IMR-90 (cell line): Measurements from ENCODE around the gene AGAP1. TPM values are rescaled to one million over a fixed set of nuclear protein-coding genes. Genes with fewer than 3 reads are reported as not detected.

ENCODE experiments used
- ATAC-seq: fragments of 200-7000 bp; cut with Tn5 transposase; 2 replicates; pipeline ENCODE4 v1.9.1; 2020; ENCODE audit warnings: low read depth, mild to moderate bottlenecking, moderate library complexity
- BruUV-seq: library from RNA; stranded (reverse); fragments of 400-500 nt; replicated peaks from 2 replicates; lab custom pipeline; 2021; lab: Mats Ljungman, UMichigan
- CTCF ChIA-PET: fragments of 300-600 bp; formaldehyde crosslinking; extraction: SDS; loops from one replicate; lab custom pipeline; 2021; ENCODE audit warnings: antibody characterized with exemption; lab: Yijun Ruan, JAX
- POLR2A ChIA-PET: fragments of 300-600 bp; sonication (Branson Sonifier 250); formaldehyde crosslinking; loops from one replicate; lab custom pipeline; 2022; ENCODE audit warnings: antibody characterized with exemption; ENCODE audit not compliant: unreplicated experiment; lab: Charles Lee
- DNase-seq: peaks from one replicate; pipeline ENCODE4 v3.0.0; 2013
- H2AFZ ChIP-seq: replicated peaks from 2 replicates; pipeline ENCODE3; 2013; ENCODE audit warnings: low read length, mild to moderate bottlenecking; ENCODE audit not compliant: poor library complexity
- H2AK5ac ChIP-seq: 2 replicates; pipeline ENCODE4 v1.6.1; 2013; ENCODE audit warnings: low read depth, low read length, inconsistent platforms
- H2AK9ac ChIP-seq: replicated peaks from 2 replicates; pipeline ENCODE3; 2013; ENCODE audit warnings: mild to moderate bottlenecking, low read depth, low read length, moderate library complexity; ENCODE audit not compliant: poor library complexity
- H2BK120ac ChIP-seq: 2 replicates; pipeline ENCODE4 v1.6.1; 2013; ENCODE audit warnings: low read depth, low read length, inconsistent platforms
- H2BK15ac ChIP-seq: 3 replicates; pipeline ENCODE4 v1.6.1; 2013; ENCODE audit warnings: low read depth, low read length, inconsistent platforms
- H2BK20ac ChIP-seq: 2 replicates; pipeline ENCODE4 v1.6.1; 2013; ENCODE audit warnings: low read depth, mild to moderate bottlenecking, inconsistent platforms, low read length, moderate library complexity
- H2BK5ac ChIP-seq: 2 replicates; pipeline ENCODE4 v1.6.1; 2013; ENCODE audit warnings: mild to moderate bottlenecking, low read depth, low read length, inconsistent platforms; ENCODE audit not compliant: poor library complexity, severe bottlenecking
- H3K14ac ChIP-seq: replicated peaks from 2 replicates; pipeline ENCODE4 v1.6.1; 2013; ENCODE audit warnings: low read depth, low read length, inconsistent platforms
- H3K18ac ChIP-seq: 2 replicates; pipeline ENCODE4 v1.6.1; 2013; ENCODE audit warnings: low read depth, low read length, control low read depth
- H3K23ac ChIP-seq: 2 replicates; pipeline ENCODE4 v1.6.1; 2013; ENCODE audit warnings: low read depth, low read length, inconsistent platforms
- H3K27ac ChIP-seq: 2 replicates; pipeline ENCODE4 v1.5.1; 2013; ENCODE audit warnings: mild to moderate bottlenecking, control low read depth, low read length; ENCODE audit not compliant: insufficient read depth
- H3K27me3 ChIP-seq: 2 replicates; pipeline ENCODE4 v1.6.1; 2013; ENCODE audit warnings: low read length; ENCODE audit not compliant: control insufficient read depth, insufficient read depth
- H3K36me3 ChIP-seq: 2 replicates; pipeline ENCODE4 v1.6.1; 2013; ENCODE audit warnings: low read length, mixed read lengths; ENCODE audit not compliant: control insufficient read depth, insufficient read depth
- H3K4ac ChIP-seq: 2 replicates; pipeline ENCODE4 v1.6.1; 2013; ENCODE audit warnings: low read depth, low read length, inconsistent platforms
- H3K4me1 ChIP-seq: 2 replicates; pipeline ENCODE4 v1.6.1; 2013; ENCODE audit warnings: low read length, mixed read lengths; ENCODE audit not compliant: control insufficient read depth, insufficient read depth
- H3K4me2 ChIP-seq: 2 replicates; pipeline ENCODE4 v1.6.1; 2013; ENCODE audit warnings: low read depth, mild to moderate bottlenecking, control low read depth, low read length, moderate library complexity
- H3K4me3 ChIP-seq: 2 replicates; pipeline ENCODE4 v1.5.1; 2013; ENCODE audit warnings: low read depth, mild to moderate bottlenecking, control low read depth, low read length, moderate library complexity; ENCODE audit not compliant: insufficient read depth
- H3K56ac ChIP-seq: 2 replicates; pipeline ENCODE4 v1.6.1; 2013; ENCODE audit warnings: low read length, inconsistent platforms; ENCODE audit not compliant: insufficient read depth; ENCODE audit errors: extremely low read depth
- H3K79me1 ChIP-seq, 2 experiments: 2 replicates each; pipeline ENCODE4 v1.6.1; 2013; ENCODE audit warnings: low read length in 2 of 2, inconsistent platforms in 1 of 2, low read depth in 1 of 2
- H3K9ac ChIP-seq: 2 replicates; pipeline ENCODE4 v1.6.1; 2013; ENCODE audit warnings: low read depth, low read length, control low read depth
- H3K9me1 ChIP-seq: 2 replicates; pipeline ENCODE4 v1.6.1; 2013; ENCODE audit warnings: low read length, inconsistent platforms; ENCODE audit not compliant: insufficient read depth
- H3K9me3 ChIP-seq: 2 replicates; pipeline ENCODE4 v1.6.1; 2013; ENCODE audit warnings: low read length; ENCODE audit not compliant: control insufficient read depth, insufficient read depth
- H4K20me1 ChIP-seq: 2 replicates; pipeline ENCODE4 v1.6.1; 2013; ENCODE audit warnings: low read length, inconsistent platforms; ENCODE audit not compliant: insufficient read depth
- H4K5ac ChIP-seq: 2 replicates; pipeline ENCODE4 v1.6.1; 2013; ENCODE audit warnings: mild to moderate bottlenecking, low read depth, low read length, control low read depth
- H4K8ac ChIP-seq, 2 experiments: 2 replicates each; pipeline ENCODE4 v1.6.1; 2013; ENCODE audit warnings: low read depth in 2 of 2, low read length in 2 of 2, control low read depth in 1 of 2, inconsistent platforms in 1 of 2
- H4K91ac ChIP-seq: 2 replicates; pipeline ENCODE4 v1.6.1; 2013; ENCODE audit warnings: low read depth, low read length, inconsistent platforms; ENCODE audit not compliant: insufficient read depth
- BHLHE40 ChIP-seq: fragments of 150-350 bp; IDR thresholded peaks from 2 replicates; pipeline ENCODE4 v1.6.1; 2016; ENCODE audit warnings: mild to moderate bottlenecking, low read depth, low read length
- CEBPB ChIP-seq: IDR thresholded peaks from 2 replicates; pipeline ENCODE4 v1.6.1; 2012; ENCODE audit warnings: low read depth, low read length, improper control_type of control experiment
- CTCF ChIP-seq: conservative IDR thresholded peaks from 2 replicates; pipeline ENCODE4 v1.5.1; 2012; ENCODE audit warnings: mild to moderate bottlenecking, low read depth, low read length, improper control_type of control experiment
- MAFK ChIP-seq: IDR thresholded peaks from 2 replicates; pipeline ENCODE4 v1.6.1; 2012; ENCODE audit warnings: low read depth, low read length, improper control_type of control experiment
- MAZ ChIP-seq: IDR thresholded peaks from 2 replicates; pipeline ENCODE4 v1.6.1; 2012; ENCODE audit warnings: low read depth, mild to moderate bottlenecking, low read length, improper control_type of control experiment, moderate library complexity, borderline replicate concordance
- MXI1 ChIP-seq: IDR thresholded peaks from 2 replicates; pipeline ENCODE4 v1.6.1; 2012; ENCODE audit warnings: low read depth, mild to moderate bottlenecking, low read length, moderate library complexity, borderline replicate concordance
- POLR2A ChIP-seq: IDR thresholded peaks from 2 replicates; pipeline ENCODE4 v1.6.1; 2012; ENCODE audit warnings: mild to moderate bottlenecking, low read depth, low read length
- RAD21 ChIP-seq: IDR thresholded peaks from 2 replicates; pipeline ENCODE4 v1.6.1; 2012; ENCODE audit warnings: low read length, improper control_type of control experiment
- RCOR1 ChIP-seq: IDR thresholded peaks from 2 replicates; pipeline ENCODE4 v1.6.1; 2012; ENCODE audit warnings: mild to moderate bottlenecking, low read length, improper control_type of control experiment; ENCODE audit not compliant: insufficient replicate concordance
- RFX5 ChIP-seq: IDR thresholded peaks from 2 replicates; pipeline ENCODE4 v1.8.0; 2012; ENCODE audit warnings: low read depth, mild to moderate bottlenecking, low read length, moderate library complexity
- SMC3 ChIP-seq: fragments of 150-350 bp; IDR thresholded peaks from 2 replicates; pipeline ENCODE4 v1.6.1; 2016; ENCODE audit warnings: low read depth, mild to moderate bottlenecking, antibody characterized with exemption, low read length, moderate library complexity
- WGBS, 2 experiments: methylation state at CpG; one replicate each; pipeline versions ENCODE4 v1.1.5 to v1.1.7; 2013; ENCODE audit warnings: missing lambda C conversion rate in 2 of 2; ENCODE audit not compliant: insufficient read length in 1 of 2; ENCODE audit errors: extremely low coverage in 2 of 2; 5-methylcytosine and 5-hydroxymethylcytosine counted together
- dilution Hi-C: fragments of 300-500 bp; cut with HindIII; formaldehyde crosslinking; loops from one replicate; pipeline ENCODE4 v1.14.3; 2018; ENCODE audit warnings: low sequenced_read_pairs; ENCODE audit not compliant: unreplicated experiment
- in situ Hi-C: fragments of 300-500 bp; cut with MboI; formaldehyde crosslinking; loops from 3 replicates; pipeline ENCODE4 v1.14.3; 2019; ENCODE audit warnings: low sequenced_read_pairs, inconsistent platforms, mixed read lengths
- intact Hi-C: fragments of 100-400 bp; cut with micrococcal nuclease; formaldehyde crosslinking; loops from 2 replicates; pipeline ENCODE4 v1.10.0; 2022
- polyA plus RNA-seq, 3 experiments: library from polyadenylated mRNA; depleted of rRNA; stranded (reverse); fragments of >200 nt; gene quantifications; 2 replicates each; pipeline ENCODE4 v1.2.3, GENCODE V29; 2012; ENCODE audit warnings: low replicate concordance in 1 of 3
- total RNA-seq: library from RNA; depleted of rRNA; stranded (reverse); fragments of >200 nt; gene quantifications from 2 replicates; pipeline ENCODE4 v1.2.3, GENCODE V29; 2012

The AGAP1 gene
- total and polyA plus RNA-seq, 2 of the 4 experiments (the other 2 are of a cell fraction) = 15.1 to 16.4 TPM

DNA sequence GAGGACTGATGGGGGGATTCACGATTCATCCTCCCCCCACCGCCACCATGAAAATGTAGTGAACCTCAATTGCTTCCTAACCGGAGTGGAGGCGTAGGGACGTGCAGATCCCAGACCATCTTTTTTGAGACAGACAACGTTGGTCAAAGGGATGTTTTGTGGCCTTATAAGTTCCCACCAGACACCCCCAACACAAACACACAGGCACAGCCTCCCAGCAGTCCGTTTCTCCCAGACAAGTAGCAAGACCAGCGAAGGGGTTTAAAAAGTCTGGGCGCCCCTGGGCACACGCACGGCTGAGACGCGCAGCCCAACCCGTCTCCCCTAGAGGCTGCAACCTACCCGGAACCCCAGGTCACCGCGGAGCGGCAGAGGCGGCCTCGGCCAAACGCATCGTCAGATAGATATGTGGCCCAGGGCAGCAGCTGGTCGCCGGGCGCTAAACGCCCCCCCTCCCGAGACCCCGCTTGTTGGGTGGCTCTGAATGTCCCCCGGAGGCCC lies 673.0 kb downstream of the AGAP1 start:
- 8% methylated on average over 19 of the region's 29 CpGs; no CpG with 5 or more reads in 1 of the 2 experiments for WGBS, 2 experiments
- DNase-seq (no peak), ATAC-seq (no peak; the same call in 1 of the 2 replicates)
- no peak overlapping the region for H3K56ac ChIP-seq
- H3K18ac ChIP-seq = no peak overlapping the region
- intact Hi-C loops = no loop called here
- H3K27ac ChIP-seq = no peak overlapping the region
- H3K4me3 ChIP-seq = peak overlapping the region; percentile 31; the same call in 1 of the 2 replicates
- H2AK5ac ChIP-seq = no peak overlapping the region
- H2BK15ac ChIP-seq = no peak overlapping the region
- ChIA-PET CTCF (interaction anchor here (1.3 kb wide), 1 partner anchor 388 kb away, joined by 3 read pairs; no protein-coding TSS in a partner anchor), POLR2A (no interaction called here)
- no peak overlapping the region for H2AFZ ChIP-seq
- H3K36me3 ChIP-seq = no peaks in the 10 kb centered on the region
- H2BK20ac ChIP-seq = no peak overlapping the region
- BruUV-seq = no TSS peak
- H2BK120ac ChIP-seq = no peak overlapping the region
- no peak overlapping the region for H4K8ac ChIP-seq
- peaks cover 99% of the 10 kb centered on the region for H3K27me3 ChIP-seq
- no peak overlapping the region for H3K4ac ChIP-seq
- H3K14ac ChIP-seq = no peak overlapping the region
- H3K9me3 ChIP-seq = peaks cover 17% of the 10 kb centered on the region; the same call in 1 of the 2 replicates
- no peak overlapping the region for H4K5ac ChIP-seq
- no peaks in the 10 kb centered on the region; the same call in 1 of the 2 replicates for H3K9me1 ChIP-seq
- H2AK9ac ChIP-seq = peak overlapping the region; percentile 26
- H4K20me1 ChIP-seq = no peaks in the 10 kb centered on the region; the same call in none of the 2 replicates
- peaks cover 2% of the 10 kb centered on the region; the same call in 1 of the 2 replicates for H3K4me1 ChIP-seq
- dilution Hi-C loops = no loop called here
- H2BK5ac ChIP-seq = no peak overlapping the region
- no peak overlapping the region for H3K9ac ChIP-seq
- in situ Hi-C loops = loop anchor here (25.0 kb wide), 1 partner anchor 555 kb away; no protein-coding TSS in a partner anchor
- H3K23ac ChIP-seq = no peak overlapping the region; the same call in 1 of the 2 replicates
- TF ChIP-seq SMC3 = no peak
- no peak for TF ChIP-seq MAZ
- no peak for TF ChIP-seq MXI1
- no peak for TF ChIP-seq MAFK
- TF ChIP-seq POLR2A = no peak
- no peak for TF ChIP-seq CEBPB
- TF ChIP-seq RCOR1 = no peak
- no peak for TF ChIP-seq RAD21
- no peak for TF ChIP-seq RFX5
- no peak for TF ChIP-seq BHLHE40
- no peak for TF ChIP-seq CTCF
- no peak overlapping the region; the same call in 1 of the 2 replicates for H3K4me2 ChIP-seq
- no peak overlapping the region for H4K91ac ChIP-seq
- H3K79me1 ChIP-seq = no peaks in the 10 kb centered on the region
